Endodermal cell (in vitro differentiated cells): ENCODE results near the gene GATAD2A. TPM values are rescaled to one million over a fixed set of nuclear protein-coding genes. Genes with fewer than 3 reads are reported as not detected.

ENCODE experiments used
- DNase-seq: peaks from one replicate; pipeline ENCODE4 v3.0.0-alpha.2; 2017
- H3K27ac ChIP-seq: 2 replicates; pipeline ENCODE4 v1.5.1; 2013; ENCODE audit warnings: mild to moderate bottlenecking, low read depth, low read length, moderate library complexity
- H3K27me3 ChIP-seq: 2 replicates; pipeline ENCODE4 v1.6.1; 2013; ENCODE audit warnings: mild to moderate bottlenecking, low read length, moderate library complexity; ENCODE audit not compliant: insufficient read depth, control insufficient read depth, poor library complexity, severe bottlenecking
- H3K36me3 ChIP-seq: 2 replicates; pipeline ENCODE4 v1.7.0; 2013; ENCODE audit warnings: mild to moderate bottlenecking, low read length, moderate library complexity; ENCODE audit not compliant: control insufficient read depth, insufficient read depth
- H3K4me1 ChIP-seq: one replicate; pipeline ENCODE4 v1.7.0; 2013; ENCODE audit warnings: low read length; ENCODE audit not compliant: control insufficient read depth, insufficient read depth
- H3K4me3 ChIP-seq: 2 replicates; pipeline ENCODE4 v1.5.1; 2013; ENCODE audit warnings: mild to moderate bottlenecking, low read length, moderate library complexity
- H3K9ac ChIP-seq: 2 replicates; pipeline ENCODE4 v1.6.1; 2013; ENCODE audit warnings: mild to moderate bottlenecking, low read length, moderate library complexity; ENCODE audit not compliant: poor library complexity, severe bottlenecking; ENCODE audit errors: extremely low read depth
- H3K9me3 ChIP-seq: 2 replicates; pipeline ENCODE4 v1.6.1; 2013; ENCODE audit warnings: mild to moderate bottlenecking, low read length, moderate library complexity; ENCODE audit not compliant: control insufficient read depth
- H3K27ac Mint-ChIP-seq: 2 replicates; pipeline ENCODE4 v1.8.0; 2020; ENCODE audit warnings: mixed read lengths
- H3K27me3 Mint-ChIP-seq: 2 replicates; pipeline ENCODE4 v1.8.0; 2021; ENCODE audit warnings: mild to moderate bottlenecking, mixed read lengths; ENCODE audit not compliant: insufficient read depth
- H3K36me3 Mint-ChIP-seq: 2 replicates; pipeline ENCODE4 v1.8.0; 2020; ENCODE audit warnings: low read depth, mixed read lengths
- H3K4me1 Mint-ChIP-seq: 2 replicates; pipeline ENCODE4 v1.8.0; 2020; ENCODE audit warnings: mixed read lengths
- H3K4me3 Mint-ChIP-seq: 2 replicates; pipeline ENCODE4 v1.8.0; 2020; ENCODE audit warnings: mild to moderate bottlenecking, moderate library complexity, mixed read lengths
- H3K9me3 Mint-ChIP-seq: 2 replicates; pipeline ENCODE4 v1.8.0; 2020; ENCODE audit warnings: mild to moderate bottlenecking, mixed read lengths
- WGBS, 2 experiments: methylation state at CpG; one replicate each; pipeline versions ENCODE4 v1.1.5 to v1.1.7; 2013; ENCODE audit warnings: missing lambda C conversion rate in 2 of 2, mixed read lengths in 1 of 2; ENCODE audit not compliant: insufficient coverage in 1 of 2, insufficient read length in 1 of 2; 5-methylcytosine and 5-hydroxymethylcytosine counted together
- total RNA-seq, 2 donors: library from RNA; stranded (reverse); fragmentation: NEBNext Ultra II Directional in 1 of 2; extraction: Animal tissue kit (Norgen Biotek cat#: 25700) in 1 of 2; gene quantifications; 2 replicates in 1 of 2; 3 replicates in 1 of 2; pipeline ENCODE4 v1.2.1, GENCODE V29; 2021
- TF ChIP-seq, protein P1 (sequence below): fragments of 200-600 bp; sonication (generic); conservative IDR thresholded peaks from 2 replicates; pipeline ENCODE4 v1.5.0; 2021; ENCODE audit warnings: antibody characterized with exemption, mild to moderate bottlenecking

The GATAD2A gene
- total RNA-seq, 2 donors from 2014 or later = 115 to 126 TPM

DNA sequence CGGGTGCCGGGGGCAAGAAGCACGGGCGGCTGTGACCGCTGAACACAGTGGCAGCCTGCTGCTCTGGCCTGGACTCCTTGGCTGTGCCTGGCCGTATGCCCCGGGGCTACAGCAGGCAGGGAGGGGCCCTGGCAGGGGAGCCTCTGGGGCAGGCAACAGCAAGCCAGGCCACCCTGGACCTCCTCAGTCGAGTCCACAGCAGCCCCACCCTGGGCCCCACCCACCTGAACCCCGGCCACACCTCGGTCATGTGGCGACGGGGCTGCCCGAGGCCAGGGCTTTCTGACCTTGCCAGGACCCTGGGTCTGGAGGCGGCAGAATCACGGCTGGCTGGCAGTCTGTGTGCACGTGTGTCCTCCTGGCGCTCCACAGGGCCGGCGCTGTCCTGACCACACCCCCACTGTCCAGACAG lies 141.3 kb downstream of the GATAD2A start:
- Histone ChIP-seq H3K27me3 (no peaks in the 10 kb centered on the region), H3K4me3 (no peak overlapping the region), H3K27ac (no peak overlapping the region), H3K9ac (no peak overlapping the region), H3K36me3 (no peaks in the 10 kb centered on the region), H3K4me1 (no peaks in the 10 kb centered on the region), H3K9me3 (no peaks in the 10 kb centered on the region)
- 90 to 93% methylated on average over 15 to 19 of the region's 19 CpGs for WGBS, 2 experiments
- H3K27ac Mint-ChIP-seq = no peak overlapping the region
- no peaks in the 10 kb centered on the region for H3K9me3 Mint-ChIP-seq
- H3K4me3 Mint-ChIP-seq = no peak overlapping the region
- H3K4me1 Mint-ChIP-seq = no peaks in the 10 kb centered on the region
- TF ChIP-seq, protein P1, sequence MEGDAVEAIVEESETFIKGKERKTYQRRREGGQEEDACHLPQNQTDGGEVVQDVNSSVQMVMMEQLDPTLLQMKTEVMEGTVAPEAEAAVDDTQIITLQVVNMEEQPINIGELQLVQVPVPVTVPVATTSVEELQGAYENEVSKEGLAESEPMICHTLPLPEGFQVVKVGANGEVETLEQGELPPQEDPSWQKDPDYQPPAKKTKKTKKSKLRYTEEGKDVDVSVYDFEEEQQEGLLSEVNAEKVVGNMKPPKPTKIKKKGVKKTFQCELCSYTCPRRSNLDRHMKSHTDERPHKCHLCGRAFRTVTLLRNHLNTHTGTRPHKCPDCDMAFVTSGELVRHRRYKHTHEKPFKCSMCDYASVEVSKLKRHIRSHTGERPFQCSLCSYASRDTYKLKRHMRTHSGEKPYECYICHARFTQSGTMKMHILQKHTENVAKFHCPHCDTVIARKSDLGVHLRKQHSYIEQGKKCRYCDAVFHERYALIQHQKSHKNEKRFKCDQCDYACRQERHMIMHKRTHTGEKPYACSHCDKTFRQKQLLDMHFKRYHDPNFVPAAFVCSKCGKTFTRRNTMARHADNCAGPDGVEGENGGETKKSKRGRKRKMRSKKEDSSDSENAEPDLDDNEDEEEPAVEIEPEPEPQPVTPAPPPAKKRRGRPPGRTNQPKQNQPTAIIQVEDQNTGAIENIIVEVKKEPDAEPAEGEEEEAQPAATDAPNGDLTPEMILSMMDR = no peak
- H3K27me3 Mint-ChIP-seq = peaks cover 9% of the 10 kb centered on the region
- no peak for DNase-seq
- no peaks in the 10 kb centered on the region for H3K36me3 Mint-ChIP-seq

DNA sequence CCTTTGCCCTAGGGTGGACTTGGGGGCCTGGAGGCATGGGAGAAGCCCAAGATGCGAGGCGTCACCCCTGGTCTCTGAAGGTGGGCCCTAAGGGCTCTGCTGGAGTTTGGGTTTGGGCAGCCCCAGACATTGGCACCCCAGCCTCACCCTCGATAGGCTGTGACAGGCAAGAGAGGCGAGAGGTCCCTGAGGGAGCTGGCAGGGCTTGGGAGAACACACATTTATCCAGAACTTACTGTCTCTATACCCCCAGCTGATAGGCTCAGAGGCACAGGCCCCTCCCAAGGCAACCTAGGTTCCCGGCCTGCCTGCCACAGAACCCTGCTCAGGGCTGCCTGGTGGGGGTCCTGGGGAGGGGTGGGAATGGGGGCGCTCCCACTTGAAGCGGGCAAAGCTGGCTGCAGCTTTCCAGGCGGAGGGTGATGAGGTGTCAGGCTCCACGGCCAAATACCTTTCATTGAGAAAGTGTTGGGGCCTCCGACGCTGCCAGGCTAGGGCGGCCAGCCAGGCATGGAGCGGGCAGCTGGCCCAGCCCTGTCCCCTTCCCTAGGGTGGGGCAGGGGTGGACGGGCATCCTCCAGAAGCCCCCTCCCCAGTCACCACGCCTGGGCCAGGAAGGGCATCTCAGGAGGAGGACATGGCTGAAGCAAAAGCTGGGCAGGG lies 142.3 kb downstream of the GATAD2A start:
- Histone ChIP-seq H3K9ac (no peak overlapping the region), H3K9me3 (no peaks in the 10 kb centered on the region), H3K27me3 (no peaks in the 10 kb centered on the region), H3K4me1 (no peaks in the 10 kb centered on the region), H3K36me3 (no peaks in the 10 kb centered on the region), H3K27ac (no peak overlapping the region), H3K4me3 (no peak overlapping the region)
- no peak overlapping the region for H3K27ac Mint-ChIP-seq
- H3K4me1 Mint-ChIP-seq = no peaks in the 10 kb centered on the region
- H3K4me3 Mint-ChIP-seq = no peak overlapping the region
- TF ChIP-seq, protein P1 = no peak
- no peaks in the 10 kb centered on the region for H3K36me3 Mint-ChIP-seq
- H3K27me3 Mint-ChIP-seq = peaks cover 3% of the 10 kb centered on the region
- no peak for DNase-seq
- H3K9me3 Mint-ChIP-seq = no peaks in the 10 kb centered on the region
- 86 to 87% methylated on average over 5 to 15 of the region's 15 CpGs for WGBS, 2 experiments

- peaks cover 3% of the 10 kb centered on the region for H3K27me3 Mint-ChIP-seq
- no peak overlapping the region for H3K27ac Mint-ChIP-seq
- Histone ChIP-seq H3K27ac (no peak overlapping the region), H3K27me3 (no peaks in the 10 kb centered on the region), H3K9ac (no peak overlapping the region), H3K9me3 (no peaks in the 10 kb centered on the region), H3K36me3 (no peaks in the 10 kb centered on the region), H3K4me3 (no peak overlapping the region), H3K4me1 (no peaks in the 10 kb centered on the region)
- no peaks in the 10 kb centered on the region for H3K4me1 Mint-ChIP-seq
- WGBS, 2 experiments = 87 to 88% methylated on average over 11 to 13 of the region's 13 CpGs
- no peaks in the 10 kb centered on the region for H3K36me3 Mint-ChIP-seq
- TF ChIP-seq, protein P1 = no peak
- no peak for DNase-seq
- H3K9me3 Mint-ChIP-seq = no peaks in the 10 kb centered on the region
- no peak overlapping the region for H3K4me3 Mint-ChIP-seq
Measured at GRCh38 chr19:19548915-19549759, 143.7 kb downstream of the GATAD2A start.
